ENCODE data around the gene ATP10B. TPM values are rescaled to one million over a fixed set of nuclear protein-coding genes. Genes with fewer than 3 reads are reported as not detected.

Gene ATP10B
- total RNA-seq, 2 donors from 2014 or later = 1.3 to 2.1 TPM

- Histone ChIP-seq H3K27me3 (no peaks in the 10 kb centered on the region), H3K4me3 (no peak overlapping the region), H3K9me3 (no peaks in the 10 kb centered on the region), H3K36me3 (replicated peaks in 1 of 2; ENCODE audit: insufficient read depth in 1 of 2, low read depth in 2 of 2) (no peaks in the 10 kb centered on the region), H3K4me1 (no peaks in the 10 kb centered on the region), H3K27ac (no peak overlapping the region)
- DNase-seq (no peak), ATAC-seq (no peak)
- WGBS, 2 donors = 67 to 72% methylated on average over 1 of the region's 1 CpG
- intact Hi-C loops (cut with DNase I) = no loop called here
- TF ChIP-seq POLR2A (IDR thresholded peaks at IDR 0.05) (no peak), CTCF (IDR thresholded peaks at IDR 0.05) (no peak)
Observed at GRCh38 chr5:160539431-160539830, 312.6 kb downstream of the ATP10B start.

- TF ChIP-seq CTCF (IDR thresholded peaks at IDR 0.05) = no peak
- no peak for TF ChIP-seq POLR2A (IDR thresholded peaks at IDR 0.05)
- Histone ChIP-seq H3K4me1 (no peaks in the 10 kb centered on the region), H3K27ac (no peak overlapping the region), H3K27me3 (no peaks in the 10 kb centered on the region), H3K36me3 (replicated peaks in 1 of 2; ENCODE audit: insufficient read depth in 1 of 2, low read depth in 2 of 2) (no peaks in the 10 kb centered on the region), H3K4me3 (no peak overlapping the region), H3K9me3 (no peaks in the 10 kb centered on the region)
- 74 to 94% methylated on average over 4 of the region's 4 CpGs for WGBS, 2 donors
- DNase-seq (no peak), ATAC-seq (no peak)
- intact Hi-C loops (cut with DNase I) = no loop called here
Observed at GRCh38 chr5:160537940-160538339, 314.1 kb downstream of the ATP10B start.

- ATAC-seq (no peak), DNase-seq (no peak)
- H3K4me1 ChIP-seq = no peaks in the 10 kb centered on the region
- TF ChIP-seq CTCF (IDR thresholded peaks at IDR 0.05) (no peak), POLR2A (IDR thresholded peaks at IDR 0.05) (no peak)
- no peaks in the 10 kb centered on the region for H3K9me3 ChIP-seq
- intact Hi-C loops (cut with DNase I) = no loop called here
- no peak overlapping the region for H3K4me3 ChIP-seq
- no peaks in the 10 kb centered on the region for H3K36me3 ChIP-seq (replicated peaks in 1 of 2; ENCODE audit: insufficient read depth in 1 of 2, low read depth in 2 of 2)
- no peaks in the 10 kb centered on the region for H3K27me3 ChIP-seq
- no peak overlapping the region for H3K27ac ChIP-seq
Observed at GRCh38 chr5:160537116-160537515, 314.9 kb downstream of the ATP10B start.

- DNase-seq = no peak
- intact Hi-C loops (cut with DNase I) = no loop called here
- H3K27ac ChIP-seq = peak overlapping the region in 1 of 4 donors; percentile 34
- no peaks in the 10 kb centered on the region for H3K27me3 ChIP-seq
- no peak for ATAC-seq
- H3K4me3 ChIP-seq = no peak overlapping the region
- TF ChIP-seq CTCF (IDR thresholded peaks at IDR 0.05) (no peak), POLR2A (IDR thresholded peaks at IDR 0.05) (no peak)
- H3K36me3 ChIP-seq (replicated peaks in 1 of 2; ENCODE audit: insufficient read depth in 1 of 2, low read depth in 2 of 2) = no peaks in the 10 kb centered on the region
- no peaks in the 10 kb centered on the region for H3K9me3 ChIP-seq
- H3K4me1 ChIP-seq = no peaks in the 10 kb centered on the region
Observed at GRCh38 chr5:160534914-160535313, 317.1 kb downstream of the ATP10B start.

GRCh38 chr5:160534125-160534524, 317.9 kb downstream of the ATP10B start:
- DNase-seq (peak in 1 of 4 donors; percentile 10), ATAC-seq (no peak)
- WGBS, 2 donors = 27% methylated on average over 3 of the region's 3 CpGs
- Histone ChIP-seq H3K4me1 (no peaks in the 10 kb centered on the region), H3K36me3 (replicated peaks in 1 of 2; ENCODE audit: insufficient read depth in 1 of 2, low read depth in 2 of 2) (no peaks in the 10 kb centered on the region), H3K4me3 (no peak overlapping the region), H3K27me3 (no peaks in the 10 kb centered on the region), H3K9me3 (no peaks in the 10 kb centered on the region), H3K27ac (peak overlapping the region in 1 of 4 donors; percentile 22)
- no peak for TF ChIP-seq CTCF (IDR thresholded peaks at IDR 0.05)
- no peak for TF ChIP-seq POLR2A (IDR thresholded peaks at IDR 0.05)
- intact Hi-C loops (cut with DNase I) = no loop called here
